Ectodermal cell (in vitro differentiated cells): ENCODE data around the gene APOBR.
A peak's percentile ranks its signal among the peaks of the same experiment; 100 is the strongest.

Experiments
- H3K27ac ChIP-seq: 2 replicates; pipeline ENCODE4 v1.7.0; 2013; ENCODE audit warnings: mild to moderate bottlenecking, low read depth, low read length; ENCODE audit not compliant: insufficient read depth, poor library complexity, severe bottlenecking
- H3K27me3 ChIP-seq: 2 replicates; pipeline ENCODE4 v1.7.0; 2013; ENCODE audit warnings: mild to moderate bottlenecking, low read length; ENCODE audit not compliant: insufficient read depth, control insufficient read depth, poor library complexity, severe bottlenecking
- H3K36me3 ChIP-seq: one replicate; pipeline ENCODE4 v1.7.0; 2013; ENCODE audit warnings: low read length; ENCODE audit not compliant: control insufficient read depth, insufficient read depth
- H3K4me1 ChIP-seq: one replicate; pipeline ENCODE4 v1.7.0; 2013; ENCODE audit warnings: low read length; ENCODE audit not compliant: control insufficient read depth, insufficient read depth
- H3K4me3 ChIP-seq: 2 replicates; pipeline ENCODE4 v1.7.0; 2013; ENCODE audit warnings: low read depth, low read length, control low read depth; ENCODE audit not compliant: insufficient read depth
- H3K9me3 ChIP-seq: 2 replicates; pipeline ENCODE4 v1.7.0; 2013; ENCODE audit warnings: mild to moderate bottlenecking, low read length, moderate library complexity; ENCODE audit not compliant: control insufficient read depth
- WGBS, 2 experiments: methylation state at CpG; one replicate each; pipeline ENCODE4 v1.1.7; 2013; ENCODE audit warnings: missing lambda C conversion rate in 2 of 2; 5-methylcytosine and 5-hydroxymethylcytosine counted together

APOBR gene

DNA sequence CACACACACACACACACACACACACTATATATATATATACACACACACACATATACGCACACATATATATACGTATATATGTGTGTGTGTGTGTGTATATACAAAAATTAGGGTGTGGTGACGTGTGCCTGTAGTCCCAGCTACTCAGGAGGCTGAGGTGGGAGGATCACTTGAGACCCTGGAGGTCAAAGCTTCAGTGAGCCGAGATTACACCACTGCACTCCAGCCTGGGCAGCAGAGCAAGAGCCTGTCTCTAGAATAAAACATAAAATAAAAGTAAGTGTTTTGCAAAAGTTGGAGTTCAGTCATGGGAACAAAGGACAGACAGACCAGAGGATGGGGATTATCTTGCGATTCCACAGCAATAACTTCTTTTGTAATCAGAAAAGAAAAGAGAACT, 33.5 kb downstream of the APOBR start:
- Histone ChIP-seq H3K36me3 (no peaks in the 10 kb centered on the region), H3K27ac (no peak overlapping the region), H3K9me3 (no peaks in the 10 kb centered on the region), H3K4me3 (no peak overlapping the region), H3K4me1 (peaks cover 7% of the 10 kb centered on the region), H3K27me3 (no peaks in the 10 kb centered on the region)
- 91 to 96% methylated on average over 4 of the region's 5 CpGs for WGBS, 2 experiments

DNA sequence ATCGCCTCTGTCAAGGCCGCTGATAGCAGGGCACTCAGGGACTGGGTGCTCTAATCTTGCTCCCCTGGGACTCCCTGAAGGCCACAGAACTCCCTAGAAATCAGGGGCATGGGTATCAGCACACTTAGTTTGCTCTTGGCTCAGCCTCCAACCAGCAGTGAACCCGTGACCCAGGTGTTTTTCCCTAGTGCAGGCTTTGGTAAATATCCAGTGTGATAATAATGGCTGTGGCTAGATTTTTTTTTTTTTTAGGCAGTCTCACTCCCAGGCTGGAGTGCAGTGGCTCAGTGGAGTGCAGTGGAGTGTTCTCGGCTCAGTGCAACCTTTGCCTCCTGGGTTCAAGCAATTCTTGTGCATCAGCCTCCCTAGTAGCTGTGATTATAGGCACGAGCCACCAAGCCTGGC, 34.0 kb downstream of the APOBR start:
- Histone ChIP-seq H3K4me3 (no peak overlapping the region), H3K27me3 (no peaks in the 10 kb centered on the region), H3K36me3 (no peaks in the 10 kb centered on the region), H3K9me3 (no peaks in the 10 kb centered on the region), H3K4me1 (peaks cover 7% of the 10 kb centered on the region), H3K27ac (no peak overlapping the region)
- WGBS, 2 experiments, result 90 to 95% methylated on average over 5 of the region's 5 CpGs

DNA sequence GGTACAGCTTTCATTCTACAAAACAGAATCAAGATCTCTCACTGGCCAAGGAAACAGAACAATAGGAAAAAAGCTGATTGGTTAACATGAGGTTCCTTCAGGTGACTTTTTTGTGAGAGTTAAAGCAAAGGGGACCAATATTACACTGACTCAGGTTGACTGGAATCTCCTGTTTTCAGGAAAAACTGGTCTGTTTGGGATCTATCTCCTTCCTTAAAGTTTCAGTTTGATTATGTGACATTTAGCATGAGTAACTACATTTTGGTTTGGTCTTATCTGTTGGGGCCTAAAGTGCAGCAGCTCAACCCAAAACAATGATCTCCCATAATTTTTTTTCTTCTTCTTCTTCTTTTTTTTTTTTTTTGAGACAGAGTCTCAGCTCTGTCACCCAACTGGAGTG, 34.7 kb downstream of the APOBR start:
- Histone ChIP-seq H3K36me3 (no peaks in the 10 kb centered on the region), H3K4me3 (no peak overlapping the region), H3K27me3 (no peaks in the 10 kb centered on the region), H3K9me3 (no peaks in the 10 kb centered on the region), H3K27ac (no peak overlapping the region), H3K4me1 (peaks cover 7% of the 10 kb centered on the region)

DNA sequence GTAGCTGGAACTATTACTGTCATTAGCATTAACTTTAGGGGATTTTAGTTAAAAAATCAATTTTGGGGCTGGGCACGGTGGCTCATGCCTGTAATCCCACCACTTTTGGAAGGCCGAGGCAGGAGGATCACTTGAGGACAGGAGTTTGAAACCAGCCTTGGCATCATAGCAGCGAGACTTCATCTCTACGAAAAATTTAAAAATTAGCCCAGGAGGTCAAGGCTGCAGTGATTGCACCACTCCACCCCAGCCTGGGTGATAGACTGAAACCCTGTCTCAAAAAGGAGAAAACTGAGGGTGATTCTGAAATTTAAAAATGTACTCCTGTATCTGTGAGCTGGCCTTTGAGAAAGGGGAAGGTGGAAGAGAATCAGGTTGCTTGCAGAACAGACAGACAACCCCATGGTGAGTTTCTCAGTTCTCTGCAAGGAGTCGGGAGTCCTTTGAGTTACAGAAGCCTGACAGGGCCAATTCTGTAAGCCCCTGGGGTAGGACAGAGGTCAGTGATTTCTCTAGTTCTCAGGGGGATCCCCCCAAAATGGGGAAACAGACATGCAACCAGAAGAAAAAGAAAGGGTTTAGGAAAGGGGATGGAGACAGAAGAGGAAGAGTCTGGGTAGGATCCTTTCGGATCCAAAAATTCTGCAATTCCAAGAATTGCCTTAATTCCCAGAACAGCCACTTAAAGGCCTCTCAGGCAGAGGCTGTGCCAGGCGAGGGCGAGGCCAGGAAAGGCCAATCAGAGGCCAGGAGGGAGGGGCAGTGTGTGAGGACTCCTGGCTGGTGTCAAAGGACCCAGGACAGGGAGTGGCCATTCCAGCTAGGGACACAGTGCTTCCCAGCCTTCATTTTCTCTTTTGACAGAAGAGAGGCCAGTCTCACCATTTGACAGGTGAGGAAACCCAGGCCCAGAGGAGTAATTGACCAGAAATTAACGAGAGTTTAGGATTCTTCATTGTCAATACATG, 37.6 kb downstream of the APOBR start:
- Histone ChIP-seq H3K4me1 (peaks cover 7% of the 10 kb centered on the region), H3K4me3 (no peak overlapping the region), H3K36me3 (no peaks in the 10 kb centered on the region), H3K27ac (peak overlapping the region; percentile 22), H3K9me3 (no peaks in the 10 kb centered on the region), H3K27me3 (no peaks in the 10 kb centered on the region)
- WGBS, 2 experiments, result 53 to 60% methylated on average over 9 of the region's 9 CpGs

DNA sequence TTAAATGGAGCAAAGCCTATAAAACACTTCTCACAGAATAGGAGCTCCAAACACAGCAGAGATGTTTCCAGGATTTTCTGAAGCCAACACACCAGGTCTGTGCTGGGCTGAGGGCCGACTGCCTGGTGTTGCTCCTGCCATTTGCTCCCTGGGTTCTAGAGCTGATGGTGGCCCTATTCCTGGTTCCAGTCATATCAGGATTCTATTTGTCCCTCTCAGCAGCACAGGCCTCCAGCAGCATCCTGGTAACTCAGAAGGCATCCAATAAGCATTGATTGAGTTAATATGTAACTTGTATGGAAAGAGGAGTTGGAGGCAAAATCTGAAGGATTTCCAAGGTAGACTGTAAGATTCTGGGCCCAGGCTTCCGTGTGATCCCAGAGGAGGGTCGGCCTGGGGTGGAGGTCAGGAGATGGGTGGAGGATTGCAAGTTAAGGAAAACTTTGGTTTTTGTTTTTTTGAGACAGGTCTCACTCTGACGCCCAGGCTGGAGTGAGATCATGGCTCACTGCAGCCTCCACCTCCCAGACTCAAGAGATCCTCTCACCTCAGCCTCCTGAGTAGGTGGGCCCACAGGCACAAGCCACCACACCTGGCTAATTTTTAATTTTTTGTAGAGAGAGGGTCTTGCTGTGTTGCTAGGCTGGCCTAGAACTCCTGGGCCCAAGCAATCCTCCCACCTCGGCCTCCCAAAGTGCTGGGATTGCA, 38.7 kb downstream of the APOBR start:
- H3K4me1 ChIP-seq, result peaks cover 7% of the 10 kb centered on the region
- H3K36me3 ChIP-seq, result no peaks in the 10 kb centered on the region
- H3K4me3 ChIP-seq, result no peak overlapping the region
- 94 to 95% methylated on average over 5 of the region's 5 CpGs for WGBS, 2 experiments
- no peaks in the 10 kb centered on the region for H3K9me3 ChIP-seq
- H3K27me3 ChIP-seq, result no peaks in the 10 kb centered on the region
- no peak overlapping the region for H3K27ac ChIP-seq

DNA sequence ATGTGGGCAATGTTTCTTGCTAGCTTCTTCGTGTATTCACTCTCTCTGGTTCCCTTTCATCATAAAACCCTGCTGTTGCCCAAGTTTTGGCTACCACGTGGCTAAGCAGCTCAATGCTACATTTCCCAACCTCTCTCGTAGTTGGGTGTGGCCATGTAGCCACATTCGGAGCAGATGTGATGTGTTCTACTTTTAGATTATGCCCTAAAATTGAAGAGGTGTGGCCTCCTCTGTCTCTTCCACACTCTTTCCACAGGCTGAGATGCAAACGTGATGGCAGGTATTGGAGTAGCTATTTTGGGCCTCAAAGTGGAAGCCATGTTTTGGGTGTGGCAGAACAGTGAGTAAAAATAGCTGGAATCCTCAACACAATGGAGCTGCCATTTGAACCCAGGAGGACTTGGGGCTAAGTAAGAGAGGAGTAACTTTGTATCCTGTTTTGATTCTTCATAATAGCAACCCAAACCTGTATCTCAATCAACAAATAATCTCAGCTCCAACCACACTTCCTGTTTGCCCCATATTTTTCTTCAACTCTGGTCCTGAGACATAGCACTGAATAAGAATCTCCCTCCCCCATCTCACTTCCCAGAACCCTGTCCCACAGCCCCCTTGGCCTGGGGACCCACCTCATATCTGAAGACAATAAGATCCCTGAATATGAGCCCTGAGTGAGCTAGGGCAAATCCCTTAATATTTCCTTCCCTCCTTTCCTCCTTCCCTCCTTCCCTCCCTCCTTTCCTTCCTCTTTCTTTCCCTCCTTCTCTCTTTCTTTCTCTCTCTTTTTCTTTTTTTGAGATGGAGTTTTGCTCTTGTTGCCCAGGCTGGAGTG, 40.3 kb downstream of the APOBR start:
- Histone ChIP-seq H3K27me3 (no peaks in the 10 kb centered on the region), H3K9me3 (no peaks in the 10 kb centered on the region), H3K36me3 (no peaks in the 10 kb centered on the region), H3K4me3 (no peak overlapping the region), H3K27ac (no peak overlapping the region), H3K4me1 (peaks cover 7% of the 10 kb centered on the region)
- WGBS, 2 experiments, result 88 to 92% methylated on average over 5 of the region's 5 CpGs

DNA sequence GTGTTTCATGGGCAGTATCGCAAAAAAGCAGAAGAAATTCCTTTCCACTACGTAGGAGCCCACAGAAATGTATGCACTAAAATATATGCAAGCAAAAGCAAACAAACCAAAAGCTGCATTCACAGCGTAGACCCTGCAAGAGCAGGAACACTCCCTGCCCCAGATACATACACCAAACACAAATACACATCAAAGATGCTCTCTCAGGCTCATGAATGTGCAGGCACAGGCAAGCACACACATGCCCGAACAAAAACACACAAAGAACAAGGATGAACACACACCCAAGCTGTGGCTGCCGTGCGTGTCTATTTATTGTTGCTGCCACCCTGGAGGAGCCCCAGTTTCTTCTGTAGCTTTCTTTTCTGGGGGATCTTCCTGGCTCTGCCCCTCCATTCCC, 42.6 kb downstream of the APOBR start:
- no peaks in the 10 kb centered on the region for H3K27me3 ChIP-seq
- no peaks in the 10 kb centered on the region for H3K9me3 ChIP-seq
- no peak overlapping the region for H3K27ac ChIP-seq
- H3K36me3 ChIP-seq, result no peaks in the 10 kb centered on the region
- WGBS, 2 experiments, result 91 to 95% methylated on average over 6 of the region's 6 CpGs
- no peak overlapping the region for H3K4me3 ChIP-seq
- H3K4me1 ChIP-seq, result peaks cover 1% of the 10 kb centered on the region

DNA sequence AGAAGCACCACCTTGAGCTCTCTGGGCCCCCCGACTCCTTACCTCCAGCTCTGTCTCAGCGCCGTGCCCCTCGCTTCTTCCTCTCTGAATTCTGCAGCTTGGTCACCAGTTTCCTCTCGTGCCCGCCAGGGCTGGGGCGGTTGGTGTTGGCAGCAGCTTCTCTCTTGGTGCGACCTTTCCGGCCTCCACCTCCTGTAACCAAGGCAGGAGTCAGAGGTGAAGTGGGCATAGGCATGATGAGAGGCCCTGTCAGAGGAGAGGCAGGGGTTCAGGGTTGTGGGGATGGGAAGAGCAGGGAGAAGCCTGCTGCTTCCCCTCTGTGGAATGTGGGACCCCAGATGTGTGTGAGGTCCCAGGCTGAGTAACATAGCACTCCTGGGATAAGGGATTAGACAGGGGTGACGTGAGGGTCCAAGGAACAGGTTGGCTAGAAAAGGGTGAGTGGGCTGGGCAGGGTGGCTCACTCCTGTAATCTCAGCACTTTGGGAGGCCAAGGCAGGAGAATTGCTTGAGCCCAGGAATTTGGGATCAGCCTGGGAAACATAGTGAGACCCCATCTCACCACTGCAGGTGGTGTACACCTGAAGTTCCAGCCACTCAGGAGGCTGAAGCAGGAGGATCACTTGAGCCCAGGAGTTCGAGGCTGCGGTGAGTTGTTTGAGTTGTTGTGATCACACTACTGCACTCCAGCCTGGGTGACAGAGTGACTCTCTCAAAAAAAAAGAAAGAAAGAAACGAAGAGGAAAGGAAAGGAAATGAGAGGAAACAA, 43.7 kb downstream of the APOBR start:
- H3K27ac ChIP-seq, result no peak overlapping the region
- 94% methylated on average over 13 of the region's 13 CpGs for WGBS, 2 experiments
- H3K9me3 ChIP-seq, result no peaks in the 10 kb centered on the region
- H3K4me1 ChIP-seq, result no peaks in the 10 kb centered on the region
- no peak overlapping the region for H3K4me3 ChIP-seq
- no peaks in the 10 kb centered on the region for H3K27me3 ChIP-seq
- no peaks in the 10 kb centered on the region for H3K36me3 ChIP-seq

DNA sequence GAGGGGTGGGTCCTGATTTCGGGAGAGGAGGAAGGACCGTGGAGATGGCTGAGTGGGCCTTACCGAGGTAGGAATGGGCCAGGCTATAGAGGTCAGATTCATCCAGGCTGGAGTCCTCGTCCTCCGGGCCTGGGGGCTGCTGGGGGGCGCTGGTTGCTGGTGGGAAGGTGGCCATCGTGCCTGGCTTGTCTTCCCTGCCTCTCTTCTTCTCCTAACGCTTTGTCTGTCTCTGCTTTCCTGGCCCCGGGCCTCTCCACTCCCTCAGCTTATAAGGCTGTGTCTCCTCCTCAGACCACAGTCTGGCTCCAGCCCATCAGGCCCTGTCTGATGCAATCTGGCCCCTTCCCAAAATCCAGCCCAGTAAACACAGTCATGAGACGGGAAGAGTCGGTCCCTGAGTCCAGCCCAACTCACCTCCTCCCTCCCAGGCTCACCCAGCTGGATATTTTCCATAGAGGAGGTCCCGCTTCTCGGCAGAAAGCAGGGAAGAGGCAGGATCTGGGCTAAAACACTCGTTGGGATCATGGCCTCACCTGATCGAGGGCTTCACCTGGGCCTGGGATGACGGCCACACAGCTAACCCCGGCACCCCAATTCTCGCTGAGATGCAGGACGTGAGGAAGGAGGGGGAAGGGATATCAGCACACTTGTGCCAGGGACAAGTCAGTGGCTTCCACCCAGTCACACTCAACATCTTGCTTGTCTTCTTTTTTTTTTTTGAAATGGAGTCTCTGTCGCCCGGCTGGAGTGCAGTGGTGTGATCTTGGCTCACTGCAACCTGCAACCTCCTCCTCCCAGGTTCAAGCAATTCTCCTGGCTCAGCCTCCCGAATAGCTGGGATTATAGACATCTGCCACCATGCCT, 44.5 kb downstream of the APOBR start, which contains the start of gene NUPR1:
Gene NUPR1, minus strand, starts transcription at position 242 of the 864 bp plus-strand sequence. Its CDS starts 67 bp downstream, at position 175.
- no peaks in the 10 kb centered on the region for H3K36me3 ChIP-seq
- H3K27ac ChIP-seq, result no peak within 1 kb of the TSS
- H3K4me1 ChIP-seq, result no peaks in the 10 kb centered on the region
- H3K4me3 ChIP-seq, result no peak within 1 kb of the TSS
- WGBS, 2 experiments, result 85 to 87% methylated on average over 22 of the region's 22 CpGs
- no peaks in the 10 kb centered on the region for H3K27me3 ChIP-seq
- H3K9me3 ChIP-seq, result no peaks in the 10 kb centered on the region
